C4-2B (cell line): ENCODE results near the gene MYL5.

ENCODE experiments used
- CTCF ChIP-seq: fragments of 450-650 bp; conservative IDR thresholded peaks from 2 replicates; pipeline ENCODE4 v1.5.1; 2017; ENCODE audit warnings: mild to moderate bottlenecking
- ZFX ChIP-seq: fragments of 450-650 bp; IDR thresholded peaks from 2 replicates; pipeline ENCODE4 v1.6.1; 2017

DNA sequence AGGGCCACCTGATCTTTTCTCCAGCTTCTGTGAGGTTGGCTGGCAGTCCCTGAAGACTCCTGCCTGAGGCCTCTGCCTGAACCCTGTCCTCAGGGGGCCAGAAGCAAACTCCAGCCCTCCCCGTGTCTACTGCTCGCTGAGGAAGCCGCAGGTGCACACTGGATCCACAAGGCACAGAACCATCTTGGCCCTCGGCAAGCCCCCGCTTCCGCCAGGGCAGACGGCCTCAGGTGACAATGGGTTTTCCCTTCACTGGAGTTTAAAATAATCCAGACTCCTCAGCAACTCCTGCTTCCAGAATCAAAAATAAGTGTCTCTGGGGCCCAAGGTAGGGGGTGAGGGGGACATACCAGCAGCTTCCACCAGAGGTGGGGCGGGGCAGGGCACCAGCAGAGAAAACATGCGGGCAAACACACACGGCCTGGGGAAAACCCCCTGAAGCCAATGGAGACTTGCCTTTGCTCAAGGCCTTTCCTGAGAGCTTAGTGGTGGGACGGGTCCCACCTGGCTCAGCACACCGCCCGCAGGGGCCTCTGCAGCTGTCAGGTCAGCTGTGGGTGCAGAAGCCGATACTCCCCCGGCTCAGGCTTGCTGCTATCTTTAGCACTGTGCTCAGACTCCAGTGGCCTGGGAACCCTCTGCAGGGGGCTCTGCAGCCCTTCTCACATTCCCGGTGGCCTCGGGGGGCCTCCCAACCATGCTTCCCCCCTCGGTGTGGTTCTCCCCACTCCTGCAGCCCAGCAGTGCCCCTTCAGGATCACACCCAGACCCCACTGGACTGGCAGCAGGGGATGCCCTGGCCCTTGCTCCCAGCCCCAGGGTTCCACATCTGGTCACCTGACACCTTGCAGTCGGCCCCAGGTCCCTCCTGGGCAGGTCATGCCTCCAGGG, 1.9 kb downstream of the MYL5 start:
- TF ChIP-seq CTCF (no peak), ZFX (no peak)
